Measurements from ENCODE around the gene SERPINB6.
A peak's percentile ranks its signal among the peaks of the same experiment; 100 is the strongest.
"Not testable (repeated sequence)": the region's sequence is repeated elsewhere in the genome, so short reads cannot be mapped to it uniquely, and the experiment has no call there.

SERPINB6 gene

GRCh38 chr6:2971420-2972218 is at the start of gene SERPINB6:
Gene SERPINB6 (minus strand): TSS chr6:2971567. CDS start chr6:2959332, 12,235 bp downstream.
- DNase-seq: peak; percentile 30

GRCh38 chr6:3019749-3020320 is 48.5 kb upstream of the SERPINB6 start:
- DNase-seq: no peak

GRCh38 chr6:3019065-3019464 is 47.7 kb upstream of the SERPINB6 start:
- no peak for DNase-seq

- no peak for DNase-seq
Measured at GRCh38 chr6:3017304-3017703, 45.9 kb upstream of the SERPINB6 start.

- DNase-seq: no peak
Measured at GRCh38 chr6:3016473-3017280, 45.3 kb upstream of the SERPINB6 start.

- no peak for DNase-seq
Measured at GRCh38 chr6:3015144-3015543, 43.8 kb upstream of the SERPINB6 start.

- no peak for DNase-seq
Measured at GRCh38 chr6:3014675-3015066, 43.3 kb upstream of the SERPINB6 start.

- no peak for DNase-seq
Measured at GRCh38 chr6:3013901-3014674, 42.7 kb upstream of the SERPINB6 start.

- DNase-seq: peak; percentile 46
Measured at GRCh38 chr6:3013486-3013885, 42.1 kb upstream of the SERPINB6 start.

GRCh38 chr6:3011592-3011991 is 40.2 kb upstream of the SERPINB6 start:
- DNase-seq: no peak

GRCh38 chr6:3011158-3011557 is 39.8 kb upstream of the SERPINB6 start:
- no peak for DNase-seq

GRCh38 chr6:3009930-3010329 is 38.6 kb upstream of the SERPINB6 start:
- DNase-seq: no peak

GRCh38 chr6:3008712-3009265 is 37.4 kb upstream of the SERPINB6 start:
- DNase-seq: not testable (repeated sequence)

GRCh38 chr6:3007571-3007970 is 36.2 kb upstream of the SERPINB6 start:
- DNase-seq: no peak

GRCh38 chr6:3006476-3006875 is 35.1 kb upstream of the SERPINB6 start:
- DNase-seq: no peak

GRCh38 chr6:3005874-3006273 is 34.5 kb upstream of the SERPINB6 start:
- DNase-seq: no peak

- DNase-seq: no peak
Measured at GRCh38 chr6:3005077-3005476, 33.7 kb upstream of the SERPINB6 start.

- not testable (repeated sequence) for DNase-seq
Measured at GRCh38 chr6:3003226-3003625, 31.9 kb upstream of the SERPINB6 start.

- peak; percentile 80 for DNase-seq
Measured at GRCh38 chr6:3001773-3002293, 30.5 kb upstream of the SERPINB6 start.

GRCh38 chr6:3001146-3001772 is 29.9 kb upstream of the SERPINB6 start:
- no peak for DNase-seq

GRCh38 chr6:2999618-3000557 is 28.5 kb upstream of the SERPINB6 start, which contains the start of gene NQO2:
Gene NQO2 (plus strand): TSS chr6:2999894. CDS start chr6:3006553, 6,659 bp downstream.
- DNase-seq: peak; percentile 94
